ENCODE data around the gene EPB41L5.
"Not testable (repeated sequence)": the region's sequence is repeated elsewhere in the genome, so short reads cannot be mapped to it uniquely, and the experiment has no call there.

The EPB41L5 gene

GRCh38 chr2:120199817-120200459, 187.1 kb downstream of the EPB41L5 start:
- DNase-seq (ENCODE audit: low spot score); FAIRE-seq: not testable (repeated sequence)

- DNase-seq (ENCODE audit: low spot score) (no peak), FAIRE-seq (no peak)
Observed at GRCh38 chr2:120203251-120204021, 190.6 kb downstream of the EPB41L5 start.

GRCh38 chr2:120204022-120204405, 191.1 kb downstream of the EPB41L5 start:
- FAIRE-seq, result no peak

GRCh38 chr2:120204417-120204816, 191.5 kb downstream of the EPB41L5 start:
- DNase-seq (ENCODE audit: low spot score) (no peak), FAIRE-seq (no peak)

More at GRCh38 chr2:120204022-120204405, 191.1 kb downstream of the EPB41L5 start:
- no peak for DNase-seq (ENCODE audit: low spot score)

- DNase-seq (ENCODE audit: low spot score) (no peak), FAIRE-seq (no peak)
Observed at GRCh38 chr2:120204945-120205670, 192.2 kb downstream of the EPB41L5 start.

GRCh38 chr2:120206022-120206581, 193.2 kb downstream of the EPB41L5 start:
- FAIRE-seq (no peak), DNase-seq (ENCODE audit: low spot score) (no peak)

GRCh38 chr2:120208381-120209353, 195.8 kb downstream of the EPB41L5 start:
- FAIRE-seq, result no peak
- DNase-seq (ENCODE audit: low spot score), result no peak

- FAIRE-seq, result no peak
Observed at GRCh38 chr2:120209427-120210269, 196.8 kb downstream of the EPB41L5 start.

GRCh38 chr2:120210270-120210693, 197.4 kb downstream of the EPB41L5 start:
- DNase-seq (ENCODE audit: low spot score) (no peak), FAIRE-seq (no peak)

More at GRCh38 chr2:120209427-120210269, 196.8 kb downstream of the EPB41L5 start:
- no peak for DNase-seq (ENCODE audit: low spot score)

GRCh38 chr2:120218181-120218580, 205.3 kb downstream of the EPB41L5 start:
- no peak for DNase-seq (ENCODE audit: low spot score)

GRCh38 chr2:120219291-120219690, 206.4 kb downstream of the EPB41L5 start:
- FAIRE-seq, result no peak
- no peak for DNase-seq (ENCODE audit: low spot score)

More at GRCh38 chr2:120218181-120218580, 205.3 kb downstream of the EPB41L5 start:
- FAIRE-seq, result no peak

GRCh38 chr2:120219766-120220165, 206.9 kb downstream of the EPB41L5 start:
- no peak for FAIRE-seq
- no peak for DNase-seq (ENCODE audit: low spot score)

- FAIRE-seq (no peak), DNase-seq (ENCODE audit: low spot score) (no peak)
Observed at GRCh38 chr2:120220756-120221155, 207.9 kb downstream of the EPB41L5 start.

- no peak for DNase-seq (ENCODE audit: low spot score)
- FAIRE-seq, result no peak
Observed at GRCh38 chr2:120221616-120222015, 208.7 kb downstream of the EPB41L5 start.

GRCh38 chr2:120222186-120223033, 209.5 kb downstream of the EPB41L5 start:
- no peak for FAIRE-seq
- DNase-seq (ENCODE audit: low spot score), result no peak

- FAIRE-seq (no peak), DNase-seq (ENCODE audit: low spot score) (peak; percentile 75)
Observed at GRCh38 chr2:120223034-120223912, 210.4 kb downstream of the EPB41L5 start, which contains the start of gene TMEM185B. TMEM185B (minus strand) TSS chr2:120223400; CDS start chr2:120222976, 424 bp downstream.

GRCh38 chr2:120224256-120224655, 211.4 kb downstream of the EPB41L5 start:
- no peak for DNase-seq (ENCODE audit: low spot score)
- no peak for FAIRE-seq

Data from RCC 7860 (cell line).